Measurements from ENCODE around the gene RTN1. TPM values are rescaled to one million over a fixed set of nuclear protein-coding genes. Genes with fewer than 3 reads are reported as not detected.

RTN1 gene
- polyA plus RNA-seq, 1 donor from 2014 or later = 1,138 TPM

- Histone ChIP-seq H3K4me2 (ENCODE audit: low read length) (peak overlapping the region; percentile 66), H3K27me3 (ENCODE audit: insufficient read depth, low read depth, low read length) (no peaks in the 10 kb centered on the region), H3K9me2 (ENCODE audit: insufficient read depth, low read length) (no peaks in the 10 kb centered on the region), H3K27ac (ENCODE audit: low read length) (peak overlapping the region; percentile 91), H3K9me3 (ENCODE audit: low read length) (no peaks in the 10 kb centered on the region), H3K79me2 (replicated peaks; ENCODE audit: insufficient read depth, low read length) (peaks cover 51% of the 10 kb centered on the region), H3K36me3 (ENCODE audit: insufficient read depth, low read length) (no peaks in the 10 kb centered on the region), H4K20me1 (ENCODE audit: insufficient read depth) (peaks cover 3% of the 10 kb centered on the region), H2AFZ (ENCODE audit: low read depth, low read length) (no peak overlapping the region), H3K4me3 (ENCODE audit: low read length) (peak overlapping the region; percentile 85), H3K9ac (ENCODE audit: low read length) (peak overlapping the region; percentile 91), H3F3A (ENCODE audit: insufficient read depth, low read length, poor library complexity, severe bottlenecking) (peaks cover 3% of the 10 kb centered on the region)
- TF ChIP-seq POLR2AphosphoS5 (IDR thresholded peaks at IDR 0.05) (no peak), MXI1 (conservative IDR thresholded peaks at IDR 0.05; ENCODE audit: poor library complexity, severe bottlenecking) (no peak), CTCF (IDR thresholded peaks at IDR 0.05; ENCODE audit: poor library complexity, severe bottlenecking) (peak; percentile 31)
Measured at GRCh38 chr14:59631237-59631636, 239.3 kb downstream of the RTN1 start.

GRCh38 chr14:59630288-59630963, 240.2 kb downstream of the RTN1 start:
- Histone ChIP-seq H3K4me3 (ENCODE audit: low read length) (peak overlapping the region; percentile 85), H4K20me1 (ENCODE audit: insufficient read depth) (peaks cover 3% of the 10 kb centered on the region), H3K9me3 (ENCODE audit: low read length) (no peaks in the 10 kb centered on the region), H3K27ac (ENCODE audit: low read length) (peak overlapping the region; percentile 91), H3K9ac (ENCODE audit: low read length) (peak overlapping the region; percentile 91), H3K36me3 (ENCODE audit: insufficient read depth, low read length) (no peaks in the 10 kb centered on the region), H3K27me3 (ENCODE audit: insufficient read depth, low read depth, low read length) (no peaks in the 10 kb centered on the region), H3K79me2 (replicated peaks; ENCODE audit: insufficient read depth, low read length) (peaks cover 58% of the 10 kb centered on the region), H3F3A (ENCODE audit: insufficient read depth, low read length, poor library complexity, severe bottlenecking) (peaks cover 3% of the 10 kb centered on the region), H3K4me2 (ENCODE audit: low read length) (peak overlapping the region; percentile 74), H3K9me2 (ENCODE audit: insufficient read depth, low read length) (no peaks in the 10 kb centered on the region), H2AFZ (ENCODE audit: low read depth, low read length) (peak overlapping the region; percentile 86)
- TF ChIP-seq POLR2AphosphoS5 (IDR thresholded peaks at IDR 0.05) = peak; percentile 96
- TF ChIP-seq MXI1 (conservative IDR thresholded peaks at IDR 0.05; ENCODE audit: poor library complexity, severe bottlenecking) = peak; percentile 92
- TF ChIP-seq CTCF (IDR thresholded peaks at IDR 0.05; ENCODE audit: poor library complexity, severe bottlenecking) = peak; percentile 49
- peak; percentile 47 for TF ChIP-seq RAD21 (conservative IDR thresholded peaks at IDR 0.05)
- TF ChIP-seq EP300 (conservative IDR thresholded peaks at IDR 0.05; ENCODE audit: poor library complexity, severe bottlenecking) = peak; percentile 67
- TF ChIP-seq TAF1 (IDR thresholded peaks at IDR 0.05; ENCODE audit: low read depth) = peak; percentile 73
- TF ChIP-seq SMC3 (conservative IDR thresholded peaks at IDR 0.05; ENCODE audit: poor library complexity) = peak; percentile 59
- peak; percentile 77 for TF ChIP-seq REST (IDR thresholded peaks at IDR 0.05; ENCODE audit: borderline replicate concordance)
- no peak for TF ChIP-seq EZH2 (IDR thresholded peaks at IDR 0.05; ENCODE audit: borderline replicate concordance, insufficient read depth, low read length, poor library complexity, severe bottlenecking)

Measured in neural cell (in vitro differentiated cells).